WTC11 (cell line): ENCODE measurements around the gene CPXM2. TPM values are rescaled to one million over a fixed set of nuclear protein-coding genes. Genes with fewer than 3 reads are reported as not detected.

ENCODE experiments used
- ATAC-seq: fragments of 200-7000 bp; cut with Tn5 transposase; 2 replicates; pipeline ENCODE4 v1.10.0; 2021; ENCODE audit warnings: mild to moderate bottlenecking, moderate library complexity
- CTCF ChIA-PET: fragments of 300-600 bp; sonication (Branson Sonifier 250); formaldehyde crosslinking; loops from one replicate; lab custom pipeline; 2021; ENCODE audit warnings: antibody characterized with exemption; lab: Charles Lee
- POLR2A ChIA-PET: fragments of 350-600 bp; sonication (Branson Sonifier 250); formaldehyde crosslinking; loops from one replicate; lab custom pipeline; 2021; ENCODE audit warnings: antibody characterized with exemption; lab: Charles Lee
- DNase-seq: peaks from one replicate; pipeline ENCODE4 v3.0.0; 2021; ENCODE audit warnings: low spot score
- H3K27ac Mint-ChIP-seq: 2 replicates; pipeline ENCODE4 v1.8.0; 2021; ENCODE audit warnings: mixed read lengths
- H3K27me3 Mint-ChIP-seq: 2 replicates; pipeline ENCODE4 v1.8.0; 2021; ENCODE audit warnings: low read depth, mild to moderate bottlenecking, moderate library complexity, mixed read lengths
- H3K36me3 Mint-ChIP-seq: 2 replicates; pipeline ENCODE4 v1.8.0; 2021; ENCODE audit warnings: mixed read lengths
- H3K4me1 Mint-ChIP-seq: 2 replicates; pipeline ENCODE4 v1.8.0; 2022; ENCODE audit warnings: mixed read lengths
- H3K4me3 Mint-ChIP-seq: 2 replicates; pipeline ENCODE4 v1.8.0; 2021; ENCODE audit warnings: mild to moderate bottlenecking, moderate library complexity, mixed read lengths
- H3K9me3 Mint-ChIP-seq: 2 replicates; pipeline ENCODE4 v1.8.0; 2021; ENCODE audit warnings: mixed read lengths
- ARID4B ChIP-seq: sonication (generic); formaldehyde crosslinking; IDR thresholded peaks from 2 replicates; pipeline ENCODE4 v1.8.0; 2023; ENCODE audit warnings: missing genetic modification reagents, mild to moderate bottlenecking, borderline replicate concordance
- ATF2 ChIP-seq: sonication (generic); formaldehyde crosslinking; IDR thresholded peaks from 2 replicates; pipeline ENCODE4 v1.8.1; 2022; ENCODE audit warnings: low read depth, missing genetic modification reagents, borderline replicate concordance
- CDX4 ChIP-seq: fragments of 250-450 bp; sonication (Bioruptor Pico); IDR thresholded peaks from 2 replicates; pipeline ENCODE4 v1.9.0; 2021; ENCODE audit warnings: moderate library complexity, mild to moderate bottlenecking, inconsistent platforms, borderline replicate concordance
- EMX1 ChIP-seq: fragments of 250-450 bp; sonication (Bioruptor Pico); IDR thresholded peaks from 2 replicates; pipeline ENCODE4 v1.8.0; 2021; ENCODE audit warnings: mild to moderate bottlenecking
- FOXK1 ChIP-seq: sonication (generic); formaldehyde crosslinking; IDR thresholded peaks from 2 replicates; pipeline ENCODE4 v1.8.0; 2022; ENCODE audit warnings: mild to moderate bottlenecking, moderate library complexity, missing genetic modification reagents
- FOXP1 ChIP-seq: sonication (generic); formaldehyde crosslinking; IDR thresholded peaks from 2 replicates; pipeline ENCODE4 v1.8.0; 2022; ENCODE audit warnings: missing genetic modification reagents, mild to moderate bottlenecking, moderate library complexity, borderline replicate concordance
- MLX ChIP-seq: sonication (generic); formaldehyde crosslinking; IDR thresholded peaks from 2 replicates; pipeline ENCODE4 v1.8.1; 2023; ENCODE audit warnings: mild to moderate bottlenecking, missing genetic modification reagents, moderate library complexity
- PREB ChIP-seq: sonication (generic); formaldehyde crosslinking; IDR thresholded peaks from 2 replicates; pipeline ENCODE4 v1.8.1; 2022; ENCODE audit warnings: mild to moderate bottlenecking, missing genetic modification reagents, moderate library complexity, borderline replicate concordance
- SMAD4 ChIP-seq: sonication (generic); formaldehyde crosslinking; IDR thresholded peaks from 2 replicates; pipeline ENCODE4 v1.8.0; 2022; ENCODE audit warnings: mild to moderate bottlenecking, missing genetic modification reagents
- ZNF263 ChIP-seq: sonication (generic); formaldehyde crosslinking; IDR thresholded peaks from 2 replicates; pipeline ENCODE4 v1.8.1; 2022; ENCODE audit warnings: low read depth, mild to moderate bottlenecking, moderate library complexity, missing genetic modification reagents
- ZNF532 ChIP-seq: fragments of 250-450 bp; sonication (Bioruptor Pico); IDR thresholded peaks from 2 replicates; pipeline ENCODE4 v1.9.0; 2021; ENCODE audit warnings: mild to moderate bottlenecking, borderline replicate concordance
- total RNA-seq: library from RNA; stranded (reverse); gene quantifications from 3 replicates; pipeline ENCODE4 v1.2.3, GENCODE V29; 2021

CPXM2 gene
- total RNA-seq, 1 experiment from 2014 or later = 3.4 TPM

- no peak for TF ChIP-seq EMX1 (CRISPR knock-in tag)
- TF ChIP-seq FOXK1 (CRISPR knock-in tag) = no peak
Measured at GRCh38 chr10:123862421-123863182, 29.0 kb downstream of the CPXM2 start (continued).

GRCh38 chr10:123860856-123861255, 30.8 kb downstream of the CPXM2 start:
- DNase-seq (no peak), ATAC-seq (no peak)
- no peaks in the 10 kb centered on the region for H3K9me3 Mint-ChIP-seq
- CTCF ChIA-PET = interaction anchor here (1.0 kb wide), 1 partner anchor 36 kb away, joined by 3 read pairs; no protein-coding TSS in a partner anchor
- H3K4me1 Mint-ChIP-seq = peaks cover 20% of the 10 kb centered on the region
- H3K27me3 Mint-ChIP-seq = no peaks in the 10 kb centered on the region
- H3K36me3 Mint-ChIP-seq = 0 out of 2 replicates have a peak, but pooled peaks cover 4% of the 10 kb centered on the region
- POLR2A ChIA-PET = no interaction called here
- H3K27ac Mint-ChIP-seq = no peak overlapping the region
- TF ChIP-seq ATF2 (CRISPR knock-in tag) = no peak
- no peak for TF ChIP-seq FOXP1 (CRISPR knock-in tag)
- no peak for TF ChIP-seq SMAD4 (CRISPR knock-in tag)
- TF ChIP-seq MLX (CRISPR knock-in tag) = no peak
- no peak for TF ChIP-seq ZNF263 (CRISPR knock-in tag)
- TF ChIP-seq EMX1 (CRISPR knock-in tag) = no peak
- TF ChIP-seq ZNF532 (CRISPR knock-in tag) = no peak
- TF ChIP-seq CDX4 (CRISPR knock-in tag) = no peak
- no peak for TF ChIP-seq ARID4B (CRISPR knock-in tag)
- no peak for TF ChIP-seq PREB (CRISPR knock-in tag)
- H3K4me3 Mint-ChIP-seq = no peak overlapping the region
